MCF 10A (cell line): ENCODE measurements around the gene DHRS3. TPM values are rescaled to one million over a fixed set of nuclear protein-coding genes. Genes with fewer than 3 reads are reported as not detected.

Experiments used
- BruUV-seq: library from RNA; stranded (reverse); fragments of 400-500 nt; replicated peaks from 2 replicates; lab custom pipeline; 2021; lab: Mats Ljungman, UMichigan
- CTCF ChIA-PET: fragments of 300-600 bp; sonication (Branson Sonifier 250); formaldehyde crosslinking; extraction: SDS; loops from one replicate; lab custom pipeline; 2021; ENCODE audit warnings: antibody characterized with exemption, inconsistent platforms; lab: Yijun Ruan, JAX
- POLR2A ChIA-PET: fragments of 300-600, 350-650 bp; sonication (Branson Sonifier 250); formaldehyde crosslinking; extraction: SDS; loops from one replicate; lab custom pipeline; 2020; ENCODE audit warnings: antibody characterized with exemption, inconsistent platforms; lab: Yijun Ruan, JAX
- DNase-seq: peaks from one replicate; pipeline ENCODE4 v3.0.0-alpha.2; 2018; ENCODE audit not compliant: unreplicated experiment
- H3K27ac Mint-ChIP-seq: one replicate; pipeline ENCODE4 v1.8.0; 2022; ENCODE audit warnings: mild to moderate bottlenecking, low read depth, mixed read lengths; ENCODE audit not compliant: unreplicated experiment
- H3K27me3 Mint-ChIP-seq: one replicate; pipeline ENCODE4 v1.8.0; 2022; ENCODE audit warnings: mixed read lengths; ENCODE audit not compliant: insufficient read depth, unreplicated experiment
- H3K36me3 Mint-ChIP-seq: one replicate; pipeline ENCODE4 v1.8.0; 2022; ENCODE audit warnings: mild to moderate bottlenecking, moderate library complexity, mixed read lengths; ENCODE audit not compliant: insufficient read depth, unreplicated experiment
- H3K4me1 Mint-ChIP-seq: one replicate; pipeline ENCODE4 v1.8.0; 2022; ENCODE audit warnings: mixed read lengths; ENCODE audit not compliant: insufficient read depth, unreplicated experiment
- H3K4me3 Mint-ChIP-seq: one replicate; pipeline ENCODE4 v1.8.0; 2022; ENCODE audit warnings: mild to moderate bottlenecking, moderate library complexity, mixed read lengths; ENCODE audit not compliant: unreplicated experiment
- H3K9me3 Mint-ChIP-seq: one replicate; pipeline ENCODE4 v1.8.0; 2022; ENCODE audit warnings: mixed read lengths; ENCODE audit not compliant: unreplicated experiment
- intact Hi-C: fragments of 100-400 bp; cut with micrococcal nuclease; formaldehyde crosslinking; loops from 2 replicates; pipeline ENCODE4 v1.14.1; 2022
- microRNA-seq: library from miRNA; unstranded; fragments of <30 nt; microRNA quantifications from one replicate; pipeline ENCODE4 v1.2.0, GENCODE V29; 2022
- total RNA-seq: library from RNA; stranded (reverse); gene quantifications from 2 replicates; pipeline ENCODE4 v1.2.3, GENCODE V29; 2022
- TF ChIP-seq, protein P1 (sequence below): fragments of 200-600 bp; IDR thresholded peaks from one replicate; pipeline ENCODE4 v1.8.0; 2022; ENCODE audit warnings: antibody characterized with exemption, mild to moderate bottlenecking; ENCODE audit not compliant: unreplicated experiment

Gene DHRS3
- total RNA-seq, 1 experiment from 2014 or later: 1.4 TPM

DNA sequence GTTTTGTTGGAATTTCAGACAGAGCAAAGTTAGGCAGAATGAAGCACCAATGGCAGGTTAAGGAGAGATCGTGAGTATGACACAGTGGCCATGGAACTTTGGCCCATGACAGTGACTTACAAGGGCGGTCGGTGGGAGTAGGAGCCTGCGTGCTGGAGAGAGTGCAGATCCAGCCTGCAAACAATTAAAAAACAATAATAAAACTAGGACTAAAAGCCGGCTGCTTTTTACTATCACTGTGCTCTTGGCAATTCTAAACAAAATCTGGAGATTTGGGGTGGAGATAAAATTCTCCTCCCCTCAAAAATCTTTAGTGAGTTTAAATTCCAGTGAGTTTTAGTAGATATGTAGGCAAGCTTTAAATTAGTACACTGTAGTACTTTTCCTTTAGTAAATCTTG lies 96.9 kb downstream of the DHRS3 start:
- Mint-ChIP-seq H3K9me3 (no peaks in the 10 kb centered on the region), H3K27me3 (no peaks in the 10 kb centered on the region), H3K4me1 (peaks cover 9% of the 10 kb centered on the region), H3K27ac (no peak overlapping the region), H3K36me3 (no peaks in the 10 kb centered on the region), H3K4me3 (no peak overlapping the region)
- CTCF ChIA-PET: interaction anchor here (0.6 kb wide), 1 partner anchor 287 kb away, joined by 3 read pairs; no protein-coding TSS in a partner anchor
- POLR2A ChIA-PET: interaction anchor here (0.6 kb wide), 1 partner anchor 179 kb away, joined by 3 read pairs; no protein-coding TSS in a partner anchor
- BruUV-seq: no TSS peak
- no peak for DNase-seq
- intact Hi-C loops: no loop called here
- TF ChIP-seq, protein P1, sequence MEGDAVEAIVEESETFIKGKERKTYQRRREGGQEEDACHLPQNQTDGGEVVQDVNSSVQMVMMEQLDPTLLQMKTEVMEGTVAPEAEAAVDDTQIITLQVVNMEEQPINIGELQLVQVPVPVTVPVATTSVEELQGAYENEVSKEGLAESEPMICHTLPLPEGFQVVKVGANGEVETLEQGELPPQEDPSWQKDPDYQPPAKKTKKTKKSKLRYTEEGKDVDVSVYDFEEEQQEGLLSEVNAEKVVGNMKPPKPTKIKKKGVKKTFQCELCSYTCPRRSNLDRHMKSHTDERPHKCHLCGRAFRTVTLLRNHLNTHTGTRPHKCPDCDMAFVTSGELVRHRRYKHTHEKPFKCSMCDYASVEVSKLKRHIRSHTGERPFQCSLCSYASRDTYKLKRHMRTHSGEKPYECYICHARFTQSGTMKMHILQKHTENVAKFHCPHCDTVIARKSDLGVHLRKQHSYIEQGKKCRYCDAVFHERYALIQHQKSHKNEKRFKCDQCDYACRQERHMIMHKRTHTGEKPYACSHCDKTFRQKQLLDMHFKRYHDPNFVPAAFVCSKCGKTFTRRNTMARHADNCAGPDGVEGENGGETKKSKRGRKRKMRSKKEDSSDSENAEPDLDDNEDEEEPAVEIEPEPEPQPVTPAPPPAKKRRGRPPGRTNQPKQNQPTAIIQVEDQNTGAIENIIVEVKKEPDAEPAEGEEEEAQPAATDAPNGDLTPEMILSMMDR: no peak

DNA sequence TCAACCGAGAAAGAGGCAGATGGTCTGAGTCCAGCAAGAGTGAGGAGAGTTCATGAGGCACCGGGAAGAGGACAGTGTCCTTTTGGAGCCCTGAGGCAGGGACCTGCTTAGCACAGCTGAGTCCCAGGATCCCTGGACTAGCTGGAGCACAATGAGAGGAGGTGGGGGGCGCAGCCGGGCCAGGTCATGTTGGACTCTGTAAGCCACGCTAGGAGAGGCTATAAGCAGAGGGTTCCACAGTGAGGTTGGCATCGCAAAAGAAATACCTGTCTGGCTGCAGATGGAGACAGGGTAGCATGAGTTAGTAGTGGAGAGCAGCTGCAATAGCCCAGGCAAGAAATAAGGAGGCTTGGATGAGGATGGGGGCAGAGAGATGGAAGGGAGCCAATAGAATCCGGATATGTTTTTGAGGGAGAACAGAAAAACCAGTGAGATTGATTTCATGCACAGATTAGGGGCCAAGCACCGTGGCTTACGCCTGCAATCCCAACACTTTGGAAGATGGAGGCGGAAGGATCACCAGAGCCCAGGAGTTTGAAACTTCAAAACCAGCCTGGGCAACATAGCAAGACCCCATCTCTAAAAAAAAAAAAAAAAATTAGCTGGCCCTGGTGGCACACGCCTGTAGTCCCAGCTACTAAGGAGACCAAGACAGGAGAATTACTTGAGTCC lies 98.2 kb downstream of the DHRS3 start:
- Mint-ChIP-seq H3K27me3 (no peaks in the 10 kb centered on the region), H3K9me3 (no peaks in the 10 kb centered on the region), H3K36me3 (no peaks in the 10 kb centered on the region), H3K4me1 (no peaks in the 10 kb centered on the region), H3K4me3 (no peak overlapping the region), H3K27ac (no peak overlapping the region)
- no TSS peak for BruUV-seq
- no peak for DNase-seq
- TF ChIP-seq, protein P1: no peak
- ChIA-PET POLR2A (no interaction called here), CTCF (no interaction called here)
- intact Hi-C loops: no loop called here

- ChIA-PET POLR2A (no interaction called here), CTCF (no interaction called here)
- BruUV-seq: no TSS peak
- no peaks in the 10 kb centered on the region for H3K9me3 Mint-ChIP-seq
- no peak overlapping the region for H3K27ac Mint-ChIP-seq
- H3K4me3 Mint-ChIP-seq: no peak overlapping the region
- H3K4me1 Mint-ChIP-seq: no peaks in the 10 kb centered on the region
- H3K27me3 Mint-ChIP-seq: no peaks in the 10 kb centered on the region
- no peak for DNase-seq
- TF ChIP-seq, protein P1: no peak
- intact Hi-C loops: no loop called here
- H3K36me3 Mint-ChIP-seq: no peaks in the 10 kb centered on the region
Observed at GRCh38 chr1:12518931-12519692, 98.9 kb downstream of the DHRS3 start.

Small RNA genes within 50 kb of the gene (microRNA-seq; reads per million reads assigned to microRNA genes)
- gene MIR6730: not detected

Other genes with a start within 250 kb of the DHRS3 start
- not detected in 2 replicates for gene AADACL4, start 25.9 kb upstream of the DHRS3 start, total RNA-seq
- not detected in 2 replicates for gene AADACL3, start 97.9 kb upstream of the DHRS3 start, total RNA-seq
- gene CFAP107, start 128.0 kb upstream of the DHRS3 start, total RNA-seq: not detected in 2 replicates
- gene PRAMEF12, start 155.5 kb upstream of the DHRS3 start, total RNA-seq: not detected in 2 replicates
- gene PRAMEF1, start 173.2 kb upstream of the DHRS3 start, total RNA-seq: not detected in 2 replicates
- not detected in 2 replicates for gene PRAMEF11, start 213.2 kb upstream of the DHRS3 start, total RNA-seq
- gene HNRNPCL1, start 230.5 kb upstream of the DHRS3 start, total RNA-seq: not detected in 2 replicates
- not detected in 2 replicates for gene PRAMEF2, start 238.9 kb upstream of the DHRS3 start, total RNA-seq